Metanephros (tissue), 1 donor: ENCODE results near the gene TSPAN13. TPM values are rescaled to one million over a fixed set of nuclear protein-coding genes. Genes with fewer than 3 reads are reported as not detected.

Source experiments
- total RNA-seq: library from RNA; depleted of rRNA; stranded (reverse); fragments of >200 nt; gene quantifications from one replicate; pipeline ENCODE4 v1.2.3, GENCODE V29; 2014

Gene TSPAN13
- 16.8 TPM for total RNA-seq

DNA sequence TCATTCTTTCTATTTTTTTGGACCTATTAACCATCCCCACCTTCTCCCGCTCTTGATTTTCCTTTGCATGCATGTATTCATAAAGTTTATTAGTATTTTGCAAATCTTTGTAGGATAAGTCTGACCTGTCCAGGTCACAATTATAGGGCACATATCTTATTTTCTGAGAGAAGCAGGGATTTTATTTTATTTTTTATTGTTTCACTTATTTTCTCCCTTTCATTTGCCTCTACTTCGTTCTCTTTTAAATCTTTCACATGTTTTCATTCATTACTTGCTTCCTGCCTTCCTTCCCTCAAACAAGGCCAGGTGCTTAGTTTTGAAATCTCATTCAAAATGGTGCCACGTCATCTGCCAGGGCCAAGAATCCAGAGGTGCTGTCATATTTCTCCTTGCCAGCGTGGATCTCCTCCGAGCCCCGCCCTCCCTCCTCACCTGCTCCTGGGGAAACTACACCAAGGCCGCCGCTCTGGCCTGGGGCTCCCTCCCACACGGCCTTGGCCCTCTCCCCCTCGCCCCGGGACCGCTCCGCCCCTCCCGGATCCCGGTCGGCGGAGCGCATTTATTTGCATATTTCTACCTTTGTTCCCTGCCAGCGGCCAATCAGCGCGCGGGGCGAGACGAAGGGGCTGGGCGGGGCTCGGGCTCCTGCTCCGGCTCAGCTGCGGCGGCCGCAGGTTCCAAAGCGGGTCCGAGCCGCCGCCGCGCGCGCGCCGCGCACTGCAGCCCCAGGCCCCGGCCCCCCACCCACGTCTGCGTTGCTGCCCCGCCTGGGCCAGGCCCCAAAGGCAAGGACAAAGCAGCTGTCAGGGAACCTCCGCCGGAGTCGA, at the start of gene TSPAN13:
Gene TSPAN13 (plus strand): TSS at position 654 of the 830 bp plus-strand sequence. CDS start 213 bp downstream, outside the sequence.

GRCh38 chr7:16804674-16805439, 51.3 kb downstream of the TSPAN13 start, which contains the start of gene AGR2:
Gene AGR2 (minus strand): TSS chr7:16804999. CDS start chr7:16801796, 3,203 bp downstream.

Other genes with a start within 250 kb of the TSPAN13 start
- gene LRRC72, start 226.9 kb upstream of the TSPAN13 start, total RNA-seq: not detected
- gene ANKMY2, start 108.0 kb upstream of the TSPAN13 start, total RNA-seq: 25.2 TPM
- gene BZW2, start 107.6 kb upstream of the TSPAN13 start, total RNA-seq: 71.6 TPM
- gene AGR2, start 51.2 kb downstream of the TSPAN13 start, total RNA-seq: 26.9 TPM
- 1.1 TPM for gene AGR3, start 128.2 kb downstream of the TSPAN13 start, total RNA-seq